ENCODE data around the gene RAP1A.

GRCh38 chr1:111672331-111672730, 52.7 kb downstream of the RAP1A start:
- TF ChIP-seq FOS (IDR thresholded peaks at IDR 0.05; ENCODE audit: borderline replicate concordance, insufficient read depth, low read length): no peak
- no peak for TF ChIP-seq CTCF (IDR thresholded peaks at IDR 0.05; ENCODE audit: extremely low read depth in 1 of 2, insufficient read depth in 1 of 2, low read depth in 1 of 2, low read length in 2 of 2)
- TF ChIP-seq POLR2AphosphoS5 (IDR thresholded peaks at IDR 0.05; ENCODE audit: insufficient read depth, low read depth, low read length): no peak
- TF ChIP-seq GATA2 (IDR thresholded peaks at IDR 0.05; ENCODE audit: insufficient read depth, insufficient read length, low read depth, low read length): no peak
- TF ChIP-seq POLR2A (IDR thresholded peaks at IDR 0.05; ENCODE audit: low read depth, low read length): no peak
- no peak for TF ChIP-seq JUN (IDR thresholded peaks at IDR 0.05; ENCODE audit: borderline replicate concordance, insufficient read depth, insufficient read length, low read depth)
- no peak for TF ChIP-seq MAX (IDR thresholded peaks at IDR 0.05; ENCODE audit: insufficient read depth, insufficient read length)
- TF ChIP-seq EZH2 (IDR thresholded peaks at IDR 0.05; ENCODE audit: borderline replicate concordance, low read depth, low read length, severe bottlenecking): no peak
- TF ChIP-seq MYC (IDR thresholded peaks at IDR 0.05; ENCODE audit: low read depth, low read length): no peak
